Brain microvascular endothelial cell (primary cell): Measurements from ENCODE around the gene PGRMC2.

Source experiments
- DNase-seq: peaks from one replicate; pipeline ENCODE4 v3.0.0-alpha.2; 2020
- H3K27ac ChIP-seq: fragments of 250-450 bp; sonication (Bioruptor Pico); 2 replicates; pipeline ENCODE4 v1.5.1; 2020; ENCODE audit warnings: mild to moderate bottlenecking, moderate library complexity
- H3K27me3 ChIP-seq: fragments of 250-450 bp; sonication (Bioruptor Pico); replicated peaks from 2 replicates; pipeline ENCODE4 v1.5.1; 2020; ENCODE audit warnings: mild to moderate bottlenecking
- H3K36me3 ChIP-seq: fragments of 250-450 bp; sonication (Bioruptor Pico); replicated peaks from 2 replicates; pipeline ENCODE4 v1.5.1; 2020; ENCODE audit warnings: mild to moderate bottlenecking
- H3K4me3 ChIP-seq: 2 replicates; pipeline ENCODE4 v1.5.1; 2011; ENCODE audit warnings: low read depth, mild to moderate bottlenecking, control low read depth, low read length, moderate library complexity
- CTCF ChIP-seq: IDR thresholded peaks from 2 replicates; pipeline ENCODE4 v1.5.1; 2011; ENCODE audit warnings: low read depth, mild to moderate bottlenecking, moderate library complexity, low read length, control low read depth, inconsistent platforms; ENCODE audit errors: missing control alignments
- in situ Hi-C: cut with HindIII; loops from 2 replicates; pipeline ENCODE4 v1.10.0; 2017; ENCODE audit warnings: low sequenced_read_pairs, low pct_ligation_motif_present

The PGRMC2 gene, protein sequence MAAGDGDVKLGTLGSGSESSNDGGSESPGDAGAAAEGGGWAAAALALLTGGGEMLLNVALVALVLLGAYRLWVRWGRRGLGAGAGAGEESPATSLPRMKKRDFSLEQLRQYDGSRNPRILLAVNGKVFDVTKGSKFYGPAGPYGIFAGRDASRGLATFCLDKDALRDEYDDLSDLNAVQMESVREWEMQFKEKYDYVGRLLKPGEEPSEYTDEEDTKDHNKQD

GRCh38 chr4:128287141-128287870 lies at the start of gene PGRMC2:
Gene PGRMC2, minus strand, starts transcription at chr4:128287813. Its CDS starts 23 bp downstream, at chr4:128287790.
- H3K4me3 ChIP-seq, result peak within 1 kb of the TSS; percentile 85
- peak within 1 kb of the TSS; percentile 92 for H3K27ac ChIP-seq
- in situ Hi-C loops, result no loop called here
- no peaks in the 10 kb centered on the region for H3K27me3 ChIP-seq
- peak; percentile 24 for DNase-seq
- peaks cover 2% of the 10 kb centered on the region for H3K36me3 ChIP-seq
- no peak for TF ChIP-seq CTCF

DNA sequence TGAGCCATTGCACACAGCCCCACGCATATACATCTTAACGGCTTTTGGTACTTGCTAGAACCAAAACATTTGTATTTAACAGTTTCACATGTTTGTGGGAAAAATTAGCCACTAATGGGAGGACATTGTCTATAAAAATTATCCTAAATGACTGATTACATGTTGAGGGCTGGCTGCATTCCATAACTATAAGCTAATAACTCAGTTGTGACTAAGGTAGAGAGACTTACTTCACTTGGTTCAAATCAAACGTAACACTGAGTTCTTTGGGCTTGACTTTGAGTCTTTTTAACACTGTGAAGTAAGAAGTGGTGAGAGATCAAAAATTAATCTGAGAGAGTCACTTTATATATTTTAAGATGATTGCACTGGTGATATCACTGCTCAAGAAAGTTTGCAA lies 47.9 kb upstream of the PGRMC2 start:
- no peak overlapping the region for H3K27ac ChIP-seq
- no peak for DNase-seq
- no peaks in the 10 kb centered on the region for H3K27me3 ChIP-seq
- no peaks in the 10 kb centered on the region for H3K36me3 ChIP-seq
- H3K4me3 ChIP-seq, result no peak overlapping the region
- TF ChIP-seq CTCF, result no peak
- in situ Hi-C loops, result no loop called here

DNA sequence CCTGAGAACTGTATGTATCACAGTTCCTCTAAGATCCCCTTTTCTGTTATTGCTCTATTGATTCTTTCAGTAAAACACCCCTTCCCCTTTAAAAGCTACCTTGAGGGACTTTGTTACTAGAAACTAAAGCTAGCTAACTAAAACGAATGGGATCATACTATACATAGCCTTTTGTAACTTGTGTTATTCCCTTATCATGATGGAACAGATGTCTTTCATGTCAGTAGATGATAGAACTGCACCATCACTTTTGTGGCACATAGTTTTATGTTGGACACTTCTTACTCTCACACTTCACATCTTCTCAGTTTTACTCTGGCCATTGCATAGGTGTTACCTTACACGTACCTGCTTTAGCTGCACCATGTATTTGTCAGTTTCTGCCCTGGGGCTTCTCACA lies 46.6 kb upstream of the PGRMC2 start:
- DNase-seq, result no peak
- H3K36me3 ChIP-seq, result no peaks in the 10 kb centered on the region
- H3K27ac ChIP-seq, result no peak overlapping the region
- H3K27me3 ChIP-seq, result no peaks in the 10 kb centered on the region
- no peak overlapping the region for H3K4me3 ChIP-seq
- no peak for TF ChIP-seq CTCF
- in situ Hi-C loops, result no loop called here

GRCh38 chr4:128333309-128334018 lies 45.9 kb upstream of the PGRMC2 start:
- no peak overlapping the region for H3K27ac ChIP-seq
- H3K27me3 ChIP-seq, result no peaks in the 10 kb centered on the region
- H3K4me3 ChIP-seq, result no peak overlapping the region
- DNase-seq, result no peak
- no peak for TF ChIP-seq CTCF
- no peaks in the 10 kb centered on the region for H3K36me3 ChIP-seq
- in situ Hi-C loops, result no loop called here

- H3K27ac ChIP-seq, result no peak overlapping the region
- H3K4me3 ChIP-seq, result no peak overlapping the region
- no peaks in the 10 kb centered on the region for H3K27me3 ChIP-seq
- no peaks in the 10 kb centered on the region for H3K36me3 ChIP-seq
- DNase-seq, result no peak
- in situ Hi-C loops, result no loop called here
- no peak for TF ChIP-seq CTCF
Measured at GRCh38 chr4:128332081-128332480, 44.5 kb upstream of the PGRMC2 start.
